CD4-positive, alpha-beta T cell treated with Interleukin-15 for 4 hours (primary cell): ENCODE data around the gene ZBTB46.

ENCODE experiments used
- DNase-seq: peaks from one replicate; pipeline ENCODE4 v3.0.0-alpha.2; 2020; ENCODE audit warnings: low spot score

ZBTB46 gene

DNA sequence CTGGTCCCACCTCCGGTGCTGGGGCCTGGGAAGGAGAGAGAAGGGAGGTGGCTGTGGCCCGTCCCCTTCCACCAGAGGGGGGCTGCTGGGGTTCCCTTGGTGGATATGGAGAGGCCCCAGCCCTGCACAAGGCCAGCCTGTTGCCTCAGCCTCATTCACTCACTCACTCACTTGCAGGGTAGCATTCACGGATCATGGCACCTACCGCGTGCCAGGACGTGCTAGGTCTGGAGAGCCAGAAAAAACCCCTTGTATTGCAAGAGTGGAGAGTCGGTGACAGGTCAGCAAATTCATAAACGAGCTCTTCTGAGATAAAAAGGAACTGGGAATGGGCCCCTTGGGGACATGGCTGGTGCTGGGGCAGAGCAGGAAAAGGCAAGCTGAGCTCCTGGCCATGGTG lies 6.4 kb upstream of the ZBTB46 start:
- DNase-seq: no peak

DNA sequence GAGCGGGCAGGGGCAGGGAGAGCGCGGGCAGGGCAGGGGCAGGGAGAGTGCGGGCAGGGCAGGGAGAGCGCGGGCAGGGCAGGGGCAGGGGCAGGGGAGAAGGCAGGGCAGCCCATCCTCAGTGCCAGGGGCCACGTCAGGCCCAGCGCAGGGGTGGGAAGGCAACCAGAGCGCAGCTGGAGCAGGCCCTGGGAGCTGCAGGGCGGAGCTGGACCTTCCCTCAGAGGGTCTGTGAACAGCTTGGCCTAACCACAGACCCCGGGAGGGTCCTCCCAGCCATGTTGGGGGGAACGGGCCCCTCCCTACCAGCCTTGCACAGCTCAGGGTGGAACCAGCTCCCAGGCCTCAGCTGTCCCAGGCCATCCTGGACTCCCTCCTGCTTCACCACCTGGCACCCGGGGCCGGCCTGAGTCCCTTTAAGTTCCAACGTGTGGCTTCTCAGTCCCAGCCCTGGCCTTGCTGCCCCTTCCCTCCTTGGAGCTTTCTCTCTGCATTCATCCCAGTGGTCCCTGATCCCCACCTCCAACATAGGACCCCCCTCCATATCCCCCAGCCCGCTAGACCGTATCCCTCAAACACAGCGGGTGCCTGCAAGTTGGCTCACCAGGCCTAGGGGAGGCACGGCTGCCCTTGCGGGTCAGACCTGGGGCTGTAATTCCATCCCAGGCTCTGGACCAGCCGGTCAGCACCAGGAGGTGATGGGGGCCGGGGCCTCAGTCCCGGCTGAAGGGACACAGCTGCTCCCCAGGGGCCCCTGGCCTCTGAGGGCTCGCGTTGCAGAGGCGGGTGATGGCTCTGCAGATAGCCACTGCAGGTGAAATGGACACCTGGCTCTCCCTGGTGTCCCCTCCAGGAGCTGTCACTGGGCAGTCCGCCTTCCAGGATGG lies 5.6 kb upstream of the ZBTB46 start:
- DNase-seq: no peak

DNA sequence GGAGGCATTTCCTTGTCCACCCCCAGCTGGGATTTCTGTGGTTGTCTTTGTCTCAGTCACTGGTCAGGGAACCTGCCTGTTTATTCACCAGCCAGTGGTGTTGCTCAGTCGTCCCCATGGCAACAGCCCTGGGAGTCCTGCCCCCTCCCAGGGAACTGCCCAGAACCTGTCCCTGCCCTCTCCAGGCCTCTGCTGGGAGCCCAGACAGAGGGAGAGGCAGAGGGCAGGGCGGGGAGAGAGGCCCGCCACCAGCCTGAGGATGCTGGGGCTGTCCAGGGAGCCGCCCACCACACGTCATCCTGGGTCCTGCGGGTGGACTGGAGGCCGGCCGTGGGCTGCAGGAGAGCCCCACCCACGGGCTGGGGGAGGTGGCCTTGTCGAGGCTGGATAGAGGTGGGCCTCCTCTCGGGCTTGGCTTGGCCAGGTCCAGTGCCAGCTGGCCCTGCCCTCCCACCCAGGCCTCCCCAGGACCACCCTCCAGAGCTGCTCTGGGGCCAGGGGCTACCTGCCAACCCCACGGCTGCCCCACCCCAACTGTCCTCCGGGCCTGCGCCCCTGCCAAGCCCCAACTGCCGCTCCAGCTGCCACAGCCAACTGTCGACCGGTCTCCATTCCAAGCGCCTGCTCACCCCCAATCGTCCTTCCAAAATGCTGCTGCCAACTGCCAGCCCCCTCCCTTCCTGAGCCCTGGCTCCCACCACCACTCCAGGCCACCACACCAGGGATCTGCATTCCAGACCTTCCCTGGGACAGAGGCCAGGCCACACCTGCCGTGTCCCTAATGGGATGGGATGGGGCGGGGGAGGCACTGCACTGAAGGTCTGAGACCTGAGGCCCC lies 4.2 kb upstream of the ZBTB46 start:
- DNase-seq: no peak

DNA sequence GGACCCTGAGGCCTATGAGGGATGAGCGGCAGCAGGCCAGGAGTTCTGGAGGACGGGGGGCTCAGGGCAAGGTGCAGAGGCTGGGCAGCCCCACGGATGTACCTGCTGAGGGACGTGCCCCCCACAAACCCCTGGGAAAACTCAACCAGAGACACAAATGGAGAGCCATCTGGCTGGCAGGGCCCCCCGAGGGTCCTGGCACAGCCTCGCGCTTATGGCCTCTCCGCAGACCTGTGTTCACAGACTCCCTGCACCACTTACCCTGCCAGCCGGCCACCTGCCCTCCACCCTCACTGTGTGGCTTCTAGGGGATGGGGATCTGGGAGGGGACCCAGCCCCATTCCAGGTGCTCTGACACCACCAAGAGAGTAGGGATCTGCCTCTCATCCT lies 3.4 kb upstream of the ZBTB46 start:
- DNase-seq: no peak

DNA sequence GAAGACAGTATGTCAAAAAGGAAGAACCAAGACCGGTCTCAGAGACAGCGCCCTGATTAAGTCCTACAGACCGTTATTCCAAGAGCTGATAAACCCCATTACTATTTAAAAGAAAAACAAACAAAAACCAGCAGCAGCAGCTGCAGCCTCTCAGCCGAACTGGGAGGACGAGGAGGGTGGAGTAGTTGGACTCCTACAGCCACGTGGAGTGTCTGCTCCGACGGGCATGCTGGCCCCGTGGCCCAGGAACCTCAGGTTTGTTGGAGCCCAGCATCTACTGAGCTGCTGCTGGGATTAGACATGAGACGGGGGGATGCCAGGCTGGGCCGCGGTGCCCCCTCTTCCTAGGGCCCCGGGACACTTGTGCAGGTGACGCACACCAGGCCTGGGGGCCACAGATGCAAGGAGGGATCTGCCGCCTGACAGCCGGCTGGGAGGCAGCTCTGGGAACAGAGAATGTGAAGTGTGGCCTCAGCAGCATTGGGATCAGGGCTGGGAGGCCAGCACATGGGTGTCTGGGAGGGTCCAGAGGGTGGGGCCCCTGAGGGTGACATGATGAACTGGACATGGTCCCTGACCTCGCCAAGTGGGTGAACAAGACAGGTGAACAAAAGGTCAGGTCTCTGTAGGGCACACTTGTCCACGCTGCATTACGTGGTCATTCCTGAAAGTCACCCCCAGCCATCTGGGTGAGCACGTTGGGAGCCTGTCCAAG lies 2.9 kb upstream of the ZBTB46 start:
- DNase-seq: no peak

DNA sequence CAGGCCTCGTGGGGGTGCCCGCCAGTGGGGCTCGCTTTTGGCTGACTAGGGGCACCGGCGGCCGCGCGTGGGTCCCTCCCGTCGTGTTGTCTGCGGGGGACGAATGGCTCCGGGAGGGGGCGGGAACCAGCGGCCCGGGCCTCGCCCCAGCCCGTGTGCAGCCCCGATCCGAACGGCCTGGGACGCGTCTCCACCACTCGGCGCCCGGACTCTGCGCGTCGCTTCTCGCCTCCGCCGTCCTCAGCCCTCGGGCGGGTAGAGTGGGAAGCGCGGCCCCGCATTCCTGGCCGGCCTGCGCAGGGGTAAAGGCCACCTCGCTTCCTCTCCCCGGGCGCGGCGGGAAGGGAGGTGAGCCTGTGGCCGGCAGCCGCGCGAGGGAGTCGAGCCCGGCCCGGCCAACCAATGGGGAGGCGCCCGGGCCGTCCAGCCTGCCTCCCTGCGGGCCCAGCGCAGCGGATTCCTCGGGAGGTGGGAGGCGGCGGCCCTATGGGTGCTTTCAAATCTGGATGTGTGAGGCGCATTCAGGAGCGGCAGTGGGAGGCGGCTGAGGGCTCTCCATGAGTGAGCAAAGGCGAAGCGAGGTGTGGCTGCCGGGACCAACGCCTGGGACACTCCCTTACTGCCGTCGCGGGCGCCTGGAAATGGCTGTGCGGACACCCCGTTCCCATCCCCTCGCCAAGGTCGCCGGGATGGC lies 1.1 kb upstream of the ZBTB46 start:
- no peak for DNase-seq

DNA sequence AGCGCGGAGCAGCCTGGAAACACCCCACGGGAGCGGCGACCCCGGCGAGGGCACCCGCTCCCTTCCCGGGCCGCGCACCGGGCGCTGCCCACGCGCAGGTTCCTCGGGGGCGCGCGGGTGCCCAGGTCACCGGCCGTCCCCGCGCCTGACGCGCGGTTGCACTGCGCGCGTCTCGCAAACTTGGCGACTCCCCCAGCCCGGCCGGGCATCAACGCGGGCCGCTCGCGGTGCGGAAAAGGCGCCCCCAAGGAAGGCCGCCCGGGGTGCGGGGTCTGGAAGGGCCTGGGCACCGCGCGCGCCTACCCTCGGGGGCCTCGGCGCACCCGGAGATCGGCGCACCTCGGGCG lies 555 bp upstream of the ZBTB46 start:
- DNase-seq: no peak

DNA sequence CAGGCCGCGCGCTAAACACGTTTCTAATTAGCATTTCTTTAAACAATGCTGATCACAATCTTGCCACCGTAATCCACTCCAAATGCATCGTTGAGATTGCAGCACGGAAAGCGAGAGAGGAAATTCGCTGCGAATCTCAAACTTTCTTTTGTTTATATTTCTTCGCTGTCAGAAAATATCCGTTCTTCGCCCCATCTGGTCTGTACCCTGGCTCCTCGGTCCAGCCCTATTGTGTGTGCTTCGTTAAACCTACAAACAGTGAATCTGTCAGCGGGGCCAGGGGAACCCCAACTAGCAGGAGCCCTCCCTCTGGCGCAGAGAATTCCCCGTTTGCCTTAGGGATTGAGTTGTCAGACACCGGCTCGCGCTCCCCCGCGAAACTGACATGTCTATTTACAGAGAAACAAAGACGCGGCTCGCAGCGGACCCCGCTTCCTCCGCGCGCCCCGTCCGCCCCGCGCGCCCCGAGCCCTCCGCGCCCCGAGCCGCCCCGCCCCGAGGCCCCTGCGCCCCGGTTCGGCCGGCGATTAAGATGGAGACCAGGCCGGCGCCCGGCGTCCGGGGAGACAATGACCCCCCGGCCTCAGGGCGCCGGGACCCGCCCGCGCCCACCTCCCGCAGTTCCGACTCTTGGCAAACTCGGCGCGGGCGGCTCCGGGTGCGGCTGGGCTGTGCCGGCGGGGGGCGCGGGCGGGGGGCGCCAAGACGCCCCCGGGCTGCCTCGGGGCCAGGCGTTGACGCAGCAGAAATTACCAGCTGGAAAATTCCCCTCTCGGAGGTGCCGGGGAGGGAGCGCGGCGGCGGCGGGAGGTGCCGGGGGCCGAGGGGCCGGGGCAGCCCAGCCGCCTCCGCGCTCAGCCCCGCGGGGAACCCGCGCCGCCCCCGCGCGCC lies 874 bp downstream of the ZBTB46 start:
- no peak for DNase-seq

DNA sequence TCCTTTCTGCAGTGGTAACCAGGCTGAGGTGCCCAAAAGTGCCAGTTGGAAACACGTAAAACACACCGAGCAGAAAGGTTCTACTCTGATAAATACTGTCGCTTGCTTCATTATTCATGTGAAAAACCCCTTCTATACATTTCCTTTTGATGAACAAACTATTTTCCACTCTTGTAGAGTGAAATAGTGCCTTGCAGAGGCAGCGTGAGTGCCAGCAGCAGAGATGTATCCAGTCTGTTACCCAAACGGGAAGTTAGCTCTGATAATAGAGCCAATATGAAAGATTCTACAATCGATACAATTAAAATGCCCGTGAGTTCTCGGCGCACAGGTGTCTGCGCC lies 1.5 kb downstream of the ZBTB46 start:
- DNase-seq: no peak

DNA sequence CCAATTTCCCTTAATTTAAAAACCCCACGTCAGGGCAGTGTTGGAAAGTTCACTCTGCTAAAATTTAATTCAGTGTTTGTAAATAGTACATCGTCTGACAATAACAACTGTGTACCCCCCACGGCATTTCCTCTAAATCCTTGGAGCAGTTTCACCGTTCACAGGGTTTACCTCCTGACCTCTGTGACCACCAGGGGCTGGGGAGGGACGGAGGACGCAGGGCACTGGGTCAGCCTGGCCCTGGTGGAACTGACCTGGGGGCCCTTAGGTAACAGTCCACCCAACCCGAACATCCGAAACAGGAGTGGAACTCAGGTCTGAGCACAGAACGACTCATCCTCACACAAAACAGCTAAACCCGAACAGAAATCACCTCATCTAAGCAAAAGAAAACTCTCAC lies 2.1 kb downstream of the ZBTB46 start:
- no peak for DNase-seq

DNA sequence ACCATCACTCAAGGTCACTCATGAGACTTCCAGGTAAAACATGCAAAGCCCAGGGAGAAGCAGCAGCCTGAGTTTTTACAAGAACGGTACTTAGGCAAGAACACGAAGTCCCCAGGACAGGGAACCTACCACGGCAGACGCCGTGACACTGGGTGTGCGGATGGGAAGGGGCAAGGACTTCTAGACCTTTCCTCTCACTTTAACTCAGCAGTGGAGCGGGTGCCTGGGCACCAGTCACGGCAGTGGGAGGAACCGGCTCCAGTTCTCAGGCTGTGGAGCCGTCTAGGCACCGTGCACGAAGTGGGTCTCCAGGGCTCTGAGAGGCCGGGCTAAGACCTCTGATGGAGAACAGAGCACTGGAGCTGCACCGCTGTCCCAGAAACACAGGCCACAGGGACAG lies 2.5 kb downstream of the ZBTB46 start:
- no peak for DNase-seq

DNA sequence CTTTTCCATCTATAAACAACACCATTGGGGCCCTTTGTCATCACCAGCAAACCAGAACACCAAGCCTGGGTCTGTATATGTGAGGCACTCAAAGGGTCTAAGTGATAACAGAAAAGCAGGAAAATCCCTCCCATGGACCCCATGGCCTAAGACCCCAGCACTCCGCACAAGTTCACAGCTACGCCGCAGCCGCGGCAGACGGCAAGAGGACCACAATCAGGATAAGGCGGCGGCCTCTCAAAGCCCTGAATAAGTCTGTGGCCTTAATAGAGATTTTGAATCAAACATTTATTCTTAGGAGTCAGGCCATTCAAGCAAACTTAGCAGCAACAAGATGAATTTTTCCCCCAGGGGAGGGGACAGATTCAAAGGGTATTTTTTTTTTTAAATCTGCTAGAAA lies 2.9 kb downstream of the ZBTB46 start:
- DNase-seq: no peak

DNA sequence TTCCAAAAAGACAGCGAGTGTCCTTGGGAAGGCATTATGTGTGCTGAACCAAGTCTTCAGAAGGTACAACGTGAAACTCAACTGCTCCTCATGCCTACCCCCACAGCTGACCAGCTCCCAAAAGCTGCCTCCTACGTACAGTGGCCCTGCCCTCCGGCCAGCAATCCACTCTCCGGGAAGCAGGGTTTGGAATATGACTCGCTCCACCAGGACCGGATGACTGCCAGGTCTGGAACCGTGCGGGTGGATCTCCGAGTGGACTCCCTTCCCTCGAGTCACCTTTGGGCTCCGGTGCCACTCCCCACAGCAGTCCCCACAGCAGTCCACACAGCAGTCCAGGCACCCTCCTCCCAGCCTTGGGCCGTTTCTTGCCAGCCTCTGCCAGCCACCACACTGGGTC lies 4.3 kb downstream of the ZBTB46 start:
- no peak for DNase-seq

DNA sequence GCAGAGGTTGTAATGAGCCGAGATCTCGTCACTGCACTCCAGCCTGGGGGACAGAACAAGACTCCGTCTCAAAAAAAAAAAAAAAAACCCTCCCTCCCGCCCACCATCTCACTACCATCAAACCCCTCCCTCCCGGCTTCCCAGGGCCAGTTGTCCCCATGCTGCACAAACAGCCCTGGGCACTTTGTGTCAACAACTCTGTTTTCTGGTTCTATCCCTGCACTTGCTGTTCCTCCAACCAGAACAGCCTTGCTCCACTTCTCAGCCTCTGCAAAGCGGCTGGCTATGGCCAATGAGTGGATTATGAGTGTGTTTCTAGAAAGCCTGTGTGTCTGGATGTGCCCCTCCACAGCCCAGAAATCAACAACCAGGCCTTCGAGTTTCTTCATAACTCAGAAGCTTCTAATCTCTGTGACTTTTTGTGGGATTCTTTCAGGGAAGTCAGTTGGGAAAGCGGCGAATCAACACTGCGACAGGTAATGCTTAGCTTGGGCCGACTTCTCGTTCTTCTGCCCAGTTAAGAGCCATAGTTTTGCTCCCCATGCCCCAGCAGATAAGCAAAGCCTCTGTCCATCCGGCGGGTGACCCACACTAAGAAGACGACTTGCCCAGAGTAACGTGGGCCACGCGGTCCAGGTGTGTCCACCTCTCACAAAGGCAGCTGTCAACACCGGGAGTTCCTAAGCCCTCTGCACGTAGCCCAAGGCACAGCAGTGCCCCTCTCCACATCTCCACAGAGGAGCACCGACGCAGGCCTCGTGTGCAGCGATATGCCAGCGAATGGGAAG lies 5.5 kb downstream of the ZBTB46 start:
- DNase-seq: no peak

DNA sequence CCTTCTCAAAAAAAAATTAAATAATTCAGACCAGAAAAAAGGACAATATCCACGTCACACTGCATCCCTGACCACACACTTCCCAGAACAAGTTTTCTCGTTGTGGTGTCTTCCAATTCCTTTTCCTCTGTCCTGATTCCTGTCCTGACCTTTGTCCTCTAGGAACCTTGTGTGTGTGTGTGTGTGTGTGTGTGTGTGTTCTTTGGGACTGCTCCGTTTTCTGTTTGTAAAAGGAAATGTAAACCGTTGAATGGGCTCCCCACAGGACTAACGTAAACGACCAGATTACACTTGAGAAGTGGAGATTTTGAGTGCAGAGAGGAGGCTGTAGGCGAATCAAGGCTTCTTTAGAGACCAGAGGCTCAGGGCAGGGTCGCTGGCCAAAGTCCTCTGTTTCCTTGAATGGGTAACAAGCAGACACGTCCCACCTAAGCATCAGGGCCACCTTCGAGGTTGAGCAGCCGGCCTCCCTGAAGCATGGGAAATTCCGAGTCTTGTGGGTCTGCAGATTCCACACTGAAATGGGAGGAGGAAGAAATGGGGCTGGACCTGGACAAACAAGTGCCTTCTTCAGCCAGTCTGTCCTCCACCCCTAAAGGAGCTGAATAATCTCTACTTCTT lies 7.3 kb downstream of the ZBTB46 start:
- DNase-seq: no peak

DNA sequence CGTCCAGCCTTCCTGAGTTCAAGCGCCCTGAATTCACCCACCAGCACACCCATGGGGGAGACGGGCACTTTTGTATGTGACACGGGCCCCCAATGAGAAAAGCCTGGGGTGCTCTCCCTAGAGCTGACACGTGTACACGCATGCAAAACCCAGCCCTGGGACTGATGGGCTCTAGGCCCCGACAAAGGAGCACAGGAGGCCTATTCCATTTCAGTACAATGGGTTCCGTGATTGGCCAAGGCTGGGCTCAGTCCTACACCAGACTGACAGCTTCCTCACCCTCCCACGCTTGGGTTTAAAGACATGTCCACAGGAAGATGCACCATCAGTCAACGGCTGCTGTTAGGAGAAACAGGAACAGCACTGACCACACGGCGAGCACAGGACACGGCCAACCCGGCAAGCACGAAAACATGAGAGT lies 8.8 kb downstream of the ZBTB46 start:
- DNase-seq: no peak

DNA sequence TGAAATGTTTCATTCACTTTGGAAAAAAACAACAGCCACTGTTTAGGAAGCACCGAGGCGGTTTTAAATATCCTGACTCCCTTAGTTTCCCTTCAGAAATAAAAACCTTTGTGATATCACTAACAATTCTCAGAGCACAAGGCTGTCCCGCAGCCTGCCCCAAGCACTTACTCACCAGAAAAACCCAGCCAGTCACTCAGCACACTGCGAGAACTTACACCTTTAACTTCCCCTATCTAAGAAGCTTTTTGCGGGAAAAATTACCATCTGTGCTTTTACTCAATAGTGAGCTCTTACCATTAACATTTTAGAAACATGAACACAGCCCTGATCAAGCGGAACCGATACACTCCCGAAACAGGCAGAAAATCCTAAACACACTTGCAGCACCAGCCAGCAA lies 9.3 kb downstream of the ZBTB46 start:
- DNase-seq: no peak

DNA sequence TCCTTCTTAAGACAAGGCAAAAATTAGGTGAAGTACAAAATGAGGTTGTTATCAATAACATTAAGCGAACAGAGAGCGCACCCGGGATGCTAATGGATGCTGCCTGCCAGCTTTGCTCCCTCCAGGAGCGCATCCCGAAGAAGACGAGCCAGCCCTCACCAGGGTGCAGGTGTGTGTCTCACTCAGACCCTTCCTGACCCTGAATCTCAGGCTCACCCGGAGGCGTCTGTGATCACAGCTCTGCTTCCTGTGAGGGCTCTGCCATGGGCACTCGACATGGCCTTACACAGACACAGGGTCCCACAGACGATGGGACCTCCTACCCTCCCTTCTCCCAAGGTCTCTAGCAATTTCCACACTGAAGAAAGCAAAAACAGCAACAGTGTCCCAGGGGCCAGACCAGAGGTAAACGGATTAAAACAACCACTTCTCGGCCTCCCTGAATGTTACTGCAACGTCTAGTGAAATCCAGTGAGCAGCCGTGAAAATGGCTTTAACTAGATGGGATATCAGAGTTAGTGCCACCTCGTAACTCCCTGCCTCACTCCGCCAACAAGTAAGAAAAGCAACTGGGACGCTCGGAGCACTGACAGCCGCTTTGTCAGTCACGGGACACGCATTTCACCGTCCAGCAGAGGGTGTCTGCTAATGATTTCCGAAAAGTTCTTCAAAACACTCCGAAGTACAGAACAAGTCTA lies 11.7 kb downstream of the ZBTB46 start:
- no peak for DNase-seq

DNA sequence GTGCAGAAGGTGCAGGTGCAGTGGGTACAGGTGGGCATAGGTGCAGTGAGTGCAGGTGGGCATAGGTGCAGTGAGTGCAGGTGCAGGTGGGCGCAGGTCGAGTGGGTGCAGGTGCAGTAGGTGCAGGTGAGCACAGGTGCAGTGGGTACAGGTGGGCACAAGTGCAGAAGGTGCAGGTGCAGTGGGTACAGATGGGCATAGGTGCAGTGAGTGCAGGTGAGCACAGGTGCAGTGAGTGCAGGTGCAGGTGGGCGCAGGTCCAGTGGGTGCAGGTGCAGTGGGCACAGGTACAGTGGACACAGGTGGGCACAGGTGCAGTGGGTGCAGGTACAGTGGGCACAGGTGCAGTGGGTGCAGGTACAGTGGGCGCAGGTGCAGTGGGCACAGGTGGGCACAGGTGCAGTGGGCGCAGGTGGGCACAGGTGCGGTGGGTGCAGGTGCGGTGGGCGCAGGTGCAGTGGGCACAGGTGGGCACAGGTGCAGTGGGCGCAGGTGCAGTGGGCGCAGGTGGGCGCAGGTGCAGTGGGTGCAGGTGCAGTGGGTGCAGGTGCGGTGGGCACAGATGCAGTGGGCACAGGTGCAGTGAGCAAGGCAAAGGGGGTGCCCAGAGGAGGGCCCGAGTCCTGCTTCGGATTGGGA lies 15.3 kb downstream of the ZBTB46 start:
- DNase-seq: no peak
